SHP77 (cell line): ENCODE measurements around the gene KPTN.

Experiments used
- DNase-seq, 2 experiments: peaks; one replicate each; lab custom pipeline; 2025; lab: John Stamatoyannopoulos, UW

KPTN gene

DNA sequence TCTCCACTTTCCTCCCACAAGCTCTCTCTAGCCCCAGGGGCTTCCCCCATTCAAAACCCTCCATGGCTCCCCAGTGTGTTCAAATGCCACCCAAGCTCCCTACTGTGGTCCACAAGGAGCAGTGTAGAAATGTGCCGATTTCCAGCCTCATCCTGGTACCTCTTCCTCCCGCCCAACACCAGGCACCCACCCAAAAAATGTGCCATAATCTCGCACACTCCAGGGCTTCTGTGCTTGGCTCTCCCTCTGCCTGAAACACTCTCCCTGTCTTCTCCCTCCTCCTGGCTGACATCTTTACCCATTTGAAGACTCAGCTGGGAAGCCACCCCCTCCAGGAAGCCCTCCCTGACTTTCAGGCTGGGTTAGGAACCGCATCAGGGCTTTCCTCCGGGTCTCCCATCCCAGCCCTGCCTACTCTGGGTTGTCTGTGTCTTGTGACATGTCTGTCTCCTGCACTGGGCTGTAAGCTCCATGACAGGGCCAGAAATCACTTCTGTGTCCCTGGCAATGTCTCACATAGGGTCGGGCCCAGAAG, 48.1 kb downstream of the KPTN start:
- DNase-seq = no peak

DNA sequence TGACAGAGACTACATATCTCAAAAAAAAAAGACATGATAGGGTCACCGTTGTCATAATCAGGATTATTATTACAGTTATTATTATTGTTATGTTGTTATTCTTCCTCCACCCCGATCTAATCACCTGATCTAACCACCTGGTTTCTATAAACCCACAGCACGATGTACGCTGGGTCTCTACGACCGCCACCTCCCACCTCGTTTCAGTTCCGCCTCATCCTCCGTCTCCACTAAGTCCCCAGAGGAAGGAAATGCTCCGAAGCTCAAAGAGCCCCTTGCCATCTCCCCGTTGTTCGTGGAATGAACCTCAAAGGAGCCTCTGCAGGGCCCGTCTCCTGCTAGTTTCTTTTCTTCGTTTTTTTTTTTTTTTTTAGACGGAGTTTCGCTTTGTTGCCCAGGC, 48.8 kb downstream of the KPTN start:
- no peak for DNase-seq

DNA sequence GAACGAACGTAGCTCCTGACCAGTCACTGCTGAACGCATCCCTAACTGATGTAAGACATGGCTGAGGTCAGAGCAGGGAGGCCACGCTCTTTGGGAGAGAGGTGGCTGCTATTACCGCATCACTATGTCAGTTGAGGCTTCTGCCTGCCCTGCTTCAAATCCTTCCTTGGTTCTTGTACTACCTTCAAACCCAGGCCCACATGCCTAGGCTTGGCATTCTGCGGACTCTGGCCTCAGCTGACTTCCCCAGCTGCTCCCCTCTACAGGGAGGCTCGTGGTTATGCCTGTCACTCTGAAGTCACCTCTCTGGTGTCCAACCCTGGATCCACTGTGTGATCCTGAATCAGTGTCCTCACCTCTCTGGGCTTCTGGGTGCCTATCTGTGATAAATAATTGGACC, 49.9 kb downstream of the KPTN start:
- no peak for DNase-seq

DNA sequence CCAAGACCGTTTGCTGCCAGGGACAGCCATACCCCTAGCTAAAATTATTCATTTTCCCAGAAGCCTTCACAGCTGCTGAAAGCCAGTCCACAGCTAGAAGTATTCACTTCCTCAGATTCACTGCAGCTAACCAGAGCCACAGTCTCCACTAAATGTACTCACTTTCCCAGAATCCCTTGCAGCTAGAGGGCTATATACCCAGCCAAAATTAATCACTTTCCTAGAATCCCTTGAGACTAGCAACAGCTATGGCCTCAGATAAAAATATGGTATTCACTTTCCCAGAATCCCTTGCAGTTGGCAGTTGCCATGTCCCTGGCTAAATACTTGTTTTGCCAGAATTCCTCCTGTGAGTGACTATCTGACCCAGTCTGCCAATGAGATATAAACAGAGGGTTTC, 50.9 kb downstream of the KPTN start:
- DNase-seq = no peak

DNA sequence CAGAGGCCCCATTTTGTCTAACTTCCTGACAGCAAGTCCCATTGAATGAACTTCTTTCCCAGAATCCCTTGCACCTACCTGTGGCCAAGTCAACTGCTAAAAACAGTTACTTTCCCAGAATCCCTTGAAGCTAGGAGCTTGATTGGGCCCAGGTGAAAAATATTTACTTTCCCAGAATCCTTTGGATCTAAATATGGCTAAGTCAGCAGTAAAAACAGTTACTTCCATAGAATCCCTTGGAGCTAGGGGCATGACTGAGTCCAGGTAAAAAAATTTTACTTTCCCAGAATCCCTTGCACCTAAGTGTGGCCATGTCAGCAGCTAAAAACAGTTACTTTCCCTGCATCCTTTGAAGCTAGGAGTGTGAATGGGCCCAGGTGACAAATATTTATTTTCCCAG, 51.5 kb downstream of the KPTN start:
- no peak for DNase-seq

DNA sequence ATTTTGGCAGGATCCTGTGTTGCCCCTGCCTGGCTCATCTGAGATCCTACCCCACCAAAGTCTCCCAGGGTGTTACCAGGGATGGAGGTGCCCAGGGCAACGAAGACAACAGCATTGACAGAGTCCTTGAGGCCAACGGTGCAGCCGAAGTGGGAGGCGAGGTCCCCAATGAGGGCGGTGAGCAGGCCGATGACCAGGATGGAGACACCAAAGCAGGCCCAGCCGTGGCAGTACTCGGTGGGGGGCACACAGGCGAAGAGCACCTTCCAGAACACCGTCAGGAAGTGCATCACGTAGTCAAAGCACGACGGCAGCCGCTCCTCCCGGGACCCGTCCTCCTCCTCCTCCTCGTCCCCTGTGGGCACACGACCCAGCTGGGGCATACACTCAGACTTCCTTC, 51.9 kb downstream of the KPTN start:
- DNase-seq = no peak

DNA sequence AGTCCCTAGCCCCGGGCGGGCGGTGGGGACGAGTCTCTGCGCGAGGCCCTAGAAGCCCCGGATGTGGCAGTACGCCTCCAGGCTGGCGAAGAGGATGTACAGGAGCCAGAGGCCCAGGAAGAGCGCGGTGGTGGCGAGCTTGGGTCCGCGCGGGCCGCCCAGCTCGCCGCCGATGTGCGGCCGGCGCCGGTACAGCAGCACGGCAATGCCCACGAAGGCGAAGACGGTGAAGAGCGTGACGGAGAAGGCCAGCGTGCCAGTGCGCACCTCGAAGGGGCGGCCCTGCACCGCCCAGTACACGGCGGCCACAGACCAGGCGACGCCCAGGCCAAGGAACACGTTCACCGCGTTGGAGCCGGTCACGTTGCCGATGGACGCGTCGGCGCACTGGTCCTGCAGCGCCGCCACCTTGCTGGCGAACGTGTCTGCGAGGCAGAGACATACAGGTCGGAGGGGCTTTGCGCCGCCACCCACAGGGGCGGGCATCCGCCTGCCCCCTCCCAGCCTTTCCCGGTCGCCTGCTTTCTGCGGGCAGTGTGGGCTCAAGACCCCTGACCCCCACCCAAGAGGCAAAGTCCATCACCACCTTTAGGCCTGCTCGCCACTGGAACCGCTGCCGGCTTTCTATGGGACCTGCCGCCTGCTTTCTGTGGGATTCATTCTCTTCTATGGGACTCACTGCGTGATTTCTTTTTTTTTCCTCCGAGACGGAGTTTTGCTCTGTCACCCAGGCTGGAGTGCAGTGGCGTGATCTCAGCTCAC, 53.8 kb downstream of the KPTN start:
- no peak for DNase-seq

DNA sequence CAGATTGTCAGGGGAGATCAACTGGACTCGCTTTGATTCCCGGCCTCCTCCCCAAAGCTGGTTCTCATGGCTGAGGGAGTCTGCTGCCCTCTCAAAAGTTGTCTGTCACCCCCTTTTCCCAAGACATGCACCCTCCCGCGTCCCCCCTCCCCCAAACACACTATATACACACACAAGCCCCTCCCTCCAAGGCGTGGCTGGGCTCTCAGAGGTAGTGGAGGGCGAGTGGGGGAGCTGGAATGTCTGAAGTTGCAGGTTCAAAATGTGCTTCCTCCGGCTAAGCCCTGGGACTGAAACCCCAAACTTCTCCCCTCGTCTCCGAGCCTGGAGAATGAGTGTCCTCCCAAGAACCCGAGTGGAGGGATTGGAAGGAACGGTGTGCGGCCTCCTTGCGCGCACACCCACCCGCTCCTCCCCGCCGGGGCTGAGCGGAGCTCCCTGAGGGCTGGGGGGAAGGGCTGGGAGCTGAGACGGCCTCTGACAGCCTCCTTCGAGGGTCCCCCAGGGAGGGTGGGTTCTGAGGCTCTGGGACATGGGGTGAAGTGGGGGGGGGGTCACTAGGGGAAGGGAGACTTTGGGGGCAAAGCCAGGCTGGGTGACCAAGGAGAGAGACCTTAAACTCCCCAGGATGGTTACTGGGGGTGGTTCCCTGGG, 54.8 kb downstream of the KPTN start:
- DNase-seq = no peak

DNA sequence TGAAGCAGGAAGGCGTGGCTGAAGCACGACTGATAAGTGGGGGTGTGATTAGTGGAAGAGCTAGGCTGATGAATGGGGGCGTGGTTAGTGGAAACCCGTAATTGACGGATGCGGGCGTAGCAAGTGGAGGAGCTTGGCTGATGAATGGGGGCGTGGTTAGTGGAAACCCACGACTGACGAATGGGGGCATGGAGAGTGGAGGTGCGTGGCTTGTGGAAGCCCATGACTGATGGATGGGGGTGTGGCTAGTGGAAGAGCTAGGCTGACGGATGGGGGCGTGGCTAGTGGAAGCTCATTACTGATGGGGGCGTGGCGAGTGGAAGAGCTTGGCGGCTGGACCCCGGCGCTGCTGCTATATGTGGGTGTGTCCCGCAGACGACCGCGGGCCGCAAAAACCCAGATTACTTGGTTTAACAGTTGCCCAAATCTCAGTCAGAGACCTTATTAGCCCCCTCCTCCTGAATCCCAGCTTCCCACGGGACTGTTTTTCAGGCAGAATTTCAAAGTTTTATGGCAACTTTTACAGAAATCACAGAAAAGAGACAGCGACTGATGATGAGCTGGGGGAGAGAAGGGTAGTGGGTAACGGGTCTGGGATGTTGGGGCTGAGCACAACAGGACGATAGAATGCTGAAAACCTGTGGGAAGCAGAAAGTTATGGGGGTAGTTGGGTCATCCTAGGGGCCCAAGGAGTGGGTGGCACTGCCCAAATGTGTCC, 55.7 kb downstream of the KPTN start:
- peak; percentile 97 to 98 for DNase-seq

DNA sequence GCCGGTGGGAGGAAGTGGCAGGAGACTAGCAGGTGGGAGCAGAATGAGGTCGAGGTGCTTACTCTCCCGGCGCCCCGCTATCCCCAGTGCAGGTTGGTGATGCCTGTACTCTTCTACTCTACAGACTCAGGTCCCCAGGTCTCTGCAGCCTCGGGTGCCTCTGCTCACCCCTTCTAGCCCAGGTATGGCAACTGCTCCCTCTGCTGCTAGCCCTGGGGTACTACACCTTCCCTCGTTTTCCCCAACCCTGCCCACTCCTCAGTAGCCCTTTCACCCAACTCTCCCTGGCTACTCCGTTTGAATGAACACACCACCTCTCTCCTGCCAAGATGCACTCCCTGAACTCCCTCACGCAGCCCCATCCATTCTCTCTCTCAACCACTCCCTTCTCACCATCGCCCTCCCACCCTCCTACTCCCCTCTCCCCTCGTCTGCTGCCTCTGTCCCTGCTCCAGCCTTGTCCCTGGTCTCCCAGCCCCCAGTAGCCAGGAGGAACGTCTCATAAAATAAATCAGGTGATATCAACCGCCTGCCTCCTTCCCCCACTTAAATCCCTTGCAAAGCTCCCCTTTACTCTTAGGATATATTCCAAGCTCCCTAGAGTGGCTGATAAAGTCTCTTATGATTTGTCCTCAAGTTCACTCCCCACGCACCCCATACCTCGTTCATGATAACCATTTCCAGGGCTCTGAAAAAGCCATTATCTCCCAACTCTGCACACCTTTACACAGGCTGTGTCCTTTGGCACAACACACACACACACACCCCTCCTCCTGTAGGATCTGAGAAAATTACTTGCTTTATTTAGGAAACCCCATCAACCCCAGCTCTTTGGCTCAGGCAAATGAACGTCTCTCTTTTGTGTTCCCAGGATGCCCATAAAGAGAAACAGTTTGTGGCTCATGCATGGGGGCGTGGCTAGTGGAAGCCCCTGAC, 56.5 kb downstream of the KPTN start:
- peak; percentile 51 to 58 for DNase-seq
